OCI-LY7 (cell line): Measurements from ENCODE around the gene CRACR2B. TPM values are rescaled to one million over a fixed set of nuclear protein-coding genes. Genes with fewer than 3 reads are reported as not detected.
A peak's percentile ranks its signal among the peaks of the same experiment; 100 is the strongest.

Source experiments
- BruUV-seq: library from RNA; stranded (reverse); fragments of 400-500 nt; replicated peaks from 2 replicates; lab custom pipeline; 2021; lab: Mats Ljungman, UMichigan
- CTCF ChIA-PET: fragments of 300-600 bp; sonication (Branson Sonifier 250); formaldehyde crosslinking; loops from one replicate; lab custom pipeline; 2022; ENCODE audit warnings: antibody characterized with exemption; ENCODE audit not compliant: unreplicated experiment; lab: Charles Lee
- POLR2A ChIA-PET: fragments of 300-600 bp; sonication (Branson Sonifier 250); formaldehyde crosslinking; loops from one replicate; lab custom pipeline; 2022; ENCODE audit warnings: antibody characterized with exemption; lab: Charles Lee
- DNase-seq: peaks from one replicate; pipeline ENCODE4 v3.0.0-alpha.2; 2015; ENCODE audit warnings: low spot score
- H2AFZ ChIP-seq: fragments of 200-600 bp; sonication (generic), shearing (Covaris generic); 2 replicates; pipeline ENCODE4 v1.6.1; 2014; ENCODE audit warnings: mild to moderate bottlenecking, antibody characterized with exemption, low read length, moderate library complexity
- H3K27ac ChIP-seq: fragments of 200-600 bp; sonication (generic); 2 replicates; pipeline ENCODE4 v1.5.1; 2014; ENCODE audit warnings: mixed run types, low read depth, mild to moderate bottlenecking, moderate library complexity, low read length, inconsistent platforms; ENCODE audit not compliant: poor library complexity, severe bottlenecking
- H3K36me3 ChIP-seq: fragments of 200-600 bp; sonication (generic); 2 replicates; pipeline ENCODE4 v1.6.1; 2014; ENCODE audit warnings: mild to moderate bottlenecking, antibody characterized with exemption, low read length, moderate library complexity, mixed read lengths; ENCODE audit not compliant: insufficient read depth
- H3K4me1 ChIP-seq: fragments of 200-600 bp; sonication (generic); 2 replicates; pipeline ENCODE4 v1.5.1; 2014; ENCODE audit warnings: mild to moderate bottlenecking, low read length; ENCODE audit not compliant: insufficient read depth, poor library complexity, severe bottlenecking
- H3K4me2 ChIP-seq: fragments of 200-600 bp; sonication (generic); 2 replicates; pipeline ENCODE4 v1.6.1; 2014; ENCODE audit warnings: mild to moderate bottlenecking, low read length
- H3K4me3 ChIP-seq: fragments of 200-600 bp; sonication (generic); 2 replicates; pipeline ENCODE4 v1.5.1; 2014; ENCODE audit warnings: mild to moderate bottlenecking, low read depth, low read length; ENCODE audit not compliant: poor library complexity, severe bottlenecking
- H3K79me2 ChIP-seq: fragments of 200-600 bp; sonication (generic); 2 replicates; pipeline ENCODE4 v1.6.1; 2016; ENCODE audit warnings: low read depth, mild to moderate bottlenecking, low read length, moderate library complexity, mixed read lengths; ENCODE audit not compliant: insufficient read depth
- H3K9me2 ChIP-seq: fragments of 200-600 bp; sonication (generic); 2 replicates; pipeline ENCODE4 v1.6.1; 2016; ENCODE audit warnings: mild to moderate bottlenecking, low read length, mixed read lengths; ENCODE audit not compliant: insufficient read depth
- H3K9me3 ChIP-seq: fragments of 200-600 bp; sonication (generic); 2 replicates; pipeline ENCODE4 v1.6.1; 2014; ENCODE audit warnings: mild to moderate bottlenecking, mixed run types, low read length, mixed read lengths
- H4K20me1 ChIP-seq: fragments of 200-600 bp; sonication (generic); 2 replicates; pipeline ENCODE4 v1.6.1; 2014; ENCODE audit warnings: mild to moderate bottlenecking, antibody characterized with exemption, low read length, moderate library complexity, mixed read lengths; ENCODE audit not compliant: insufficient read depth
- EZH2phosphoT487 ChIP-seq: fragments of 200-600 bp; sonication (generic); IDR thresholded peaks from 2 replicates; pipeline ENCODE4 v1.6.1; 2018; ENCODE audit warnings: low read depth, borderline replicate concordance, mild to moderate bottlenecking, mixed run types, antibody characterized with exemption, low read length, moderate library complexity, mixed read lengths
- intact Hi-C: fragments of 100-400 bp; cut with micrococcal nuclease; formaldehyde crosslinking; loops from one replicate; pipeline ENCODE4 v1.10.0; 2022; ENCODE audit not compliant: unreplicated experiment
- total RNA-seq, 2 experiments: library from RNA; depleted of rRNA in 1 of 2; stranded (reverse); fragments of >200 nt in 1 of 2; shearing (Covaris generic) in 1 of 2; gene quantifications; 2 replicates each; pipeline ENCODE4 v1.2.3, GENCODE V29; 2014 to 2022
- TF ChIP-seq, protein P1 (sequence below): fragments of 200-600 bp; sonication (generic); conservative IDR thresholded peaks from 2 replicates; pipeline ENCODE4 v1.5.1; 2014; ENCODE audit warnings: mild to moderate bottlenecking, antibody characterized with exemption, low read length, moderate library complexity, mixed read lengths

CRACR2B gene
- total RNA-seq, 2 experiments from 2014 or later: 2.8 to 20.1 TPM

DNA sequence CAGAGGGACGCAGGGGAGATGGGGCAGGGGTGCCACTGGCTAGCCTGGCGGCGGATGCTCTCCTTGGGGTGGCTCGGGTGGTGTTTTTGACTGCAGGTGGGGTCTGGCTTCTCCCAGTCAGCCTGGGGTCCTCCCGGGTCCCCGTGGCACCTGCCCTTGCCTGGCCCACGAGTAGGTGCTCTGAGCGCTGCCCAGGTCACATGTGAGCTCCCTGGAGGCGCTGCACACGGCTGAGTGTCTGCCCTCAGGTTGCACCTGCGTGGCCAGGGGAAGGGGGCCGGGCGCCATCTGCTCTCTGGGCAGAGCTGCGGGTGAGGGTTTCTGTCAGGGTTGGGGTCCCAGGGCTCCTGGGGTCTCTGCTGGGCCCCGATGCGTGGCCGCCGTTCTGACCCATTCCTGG is 20.2 kb downstream of the CRACR2B start:
- Histone ChIP-seq H2AFZ (no peak overlapping the region), H3K4me1 (peaks cover 30% of the 10 kb centered on the region), H3K27ac (no peak overlapping the region), H3K4me2 (peak overlapping the region; percentile 87; the same call in 1 of the 2 replicates), H3K79me2 (no peaks in the 10 kb centered on the region), H3K9me2 (no peaks in the 10 kb centered on the region), H4K20me1 (no peaks in the 10 kb centered on the region), H3K4me3 (no peak overlapping the region), H3K36me3 (no peaks in the 10 kb centered on the region), H3K9me3 (no peaks in the 10 kb centered on the region)
- intact Hi-C loops: loop anchor here (1.0 to 5.0 kb wide), 3 partner anchors 59 to 203 kb away; no protein-coding TSS in a partner anchor
- ChIA-PET CTCF (interaction anchor here (0.8 to 1.0 kb wide), 2 partner anchors 9 to 204 kb away, joined by 3 read pairs; no protein-coding TSS in a partner anchor), POLR2A (no interaction called here)
- DNase-seq: no peak
- no peak for TF ChIP-seq EZH2phosphoT487
- no TSS peak for BruUV-seq

DNA sequence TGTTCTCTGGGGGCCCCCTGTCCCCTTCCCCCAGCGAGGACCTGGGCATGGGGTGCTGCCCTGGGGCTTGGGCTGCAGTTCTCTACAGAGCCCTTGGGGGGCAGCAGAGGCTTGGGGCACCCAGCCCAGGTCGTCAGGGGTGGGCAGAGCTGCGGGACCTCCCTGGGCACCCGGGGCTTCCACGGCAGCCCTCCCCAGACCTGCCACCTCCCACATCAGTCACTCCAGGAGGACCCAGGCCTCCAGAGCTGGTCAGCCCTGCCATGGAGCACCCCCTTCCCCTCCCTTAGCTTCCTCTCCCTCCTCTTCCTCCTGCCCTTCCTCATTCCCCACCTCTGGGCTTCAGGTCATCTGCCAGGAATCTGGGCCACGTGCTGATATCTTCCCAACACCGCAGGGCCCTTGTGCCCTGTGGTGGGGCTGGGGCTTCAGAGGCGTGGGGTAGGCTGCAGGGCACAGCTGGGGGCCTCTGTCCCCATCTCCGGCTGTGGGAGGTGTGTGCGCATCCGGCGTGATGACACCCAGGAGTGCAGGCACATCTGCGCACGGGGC is 20.7 kb downstream of the CRACR2B start:
- Histone ChIP-seq H3K9me3 (no peaks in the 10 kb centered on the region), H3K79me2 (no peaks in the 10 kb centered on the region), H3K27ac (no peak overlapping the region), H3K9me2 (no peaks in the 10 kb centered on the region), H3K36me3 (no peaks in the 10 kb centered on the region), H3K4me1 (peaks cover 29% of the 10 kb centered on the region), H4K20me1 (no peaks in the 10 kb centered on the region), H3K4me2 (peak overlapping the region; percentile 87), H3K4me3 (peak overlapping the region; percentile 66), H2AFZ (no peak overlapping the region)
- POLR2A ChIA-PET: no interaction called here
- intact Hi-C loops: loop anchor here (1.0 to 5.0 kb wide), 3 partner anchors 59 to 203 kb away; no protein-coding TSS in a partner anchor
- BruUV-seq: no TSS peak
- CTCF ChIA-PET: interaction anchor here (1.0 kb wide), 1 partner anchor 203 kb away, joined by 3 read pairs; no protein-coding TSS in a partner anchor
- peak; percentile 71 for DNase-seq
- TF ChIP-seq, protein P1, sequence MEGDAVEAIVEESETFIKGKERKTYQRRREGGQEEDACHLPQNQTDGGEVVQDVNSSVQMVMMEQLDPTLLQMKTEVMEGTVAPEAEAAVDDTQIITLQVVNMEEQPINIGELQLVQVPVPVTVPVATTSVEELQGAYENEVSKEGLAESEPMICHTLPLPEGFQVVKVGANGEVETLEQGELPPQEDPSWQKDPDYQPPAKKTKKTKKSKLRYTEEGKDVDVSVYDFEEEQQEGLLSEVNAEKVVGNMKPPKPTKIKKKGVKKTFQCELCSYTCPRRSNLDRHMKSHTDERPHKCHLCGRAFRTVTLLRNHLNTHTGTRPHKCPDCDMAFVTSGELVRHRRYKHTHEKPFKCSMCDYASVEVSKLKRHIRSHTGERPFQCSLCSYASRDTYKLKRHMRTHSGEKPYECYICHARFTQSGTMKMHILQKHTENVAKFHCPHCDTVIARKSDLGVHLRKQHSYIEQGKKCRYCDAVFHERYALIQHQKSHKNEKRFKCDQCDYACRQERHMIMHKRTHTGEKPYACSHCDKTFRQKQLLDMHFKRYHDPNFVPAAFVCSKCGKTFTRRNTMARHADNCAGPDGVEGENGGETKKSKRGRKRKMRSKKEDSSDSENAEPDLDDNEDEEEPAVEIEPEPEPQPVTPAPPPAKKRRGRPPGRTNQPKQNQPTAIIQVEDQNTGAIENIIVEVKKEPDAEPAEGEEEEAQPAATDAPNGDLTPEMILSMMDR: peak; percentile 87
- TF ChIP-seq EZH2phosphoT487: no peak

DNA sequence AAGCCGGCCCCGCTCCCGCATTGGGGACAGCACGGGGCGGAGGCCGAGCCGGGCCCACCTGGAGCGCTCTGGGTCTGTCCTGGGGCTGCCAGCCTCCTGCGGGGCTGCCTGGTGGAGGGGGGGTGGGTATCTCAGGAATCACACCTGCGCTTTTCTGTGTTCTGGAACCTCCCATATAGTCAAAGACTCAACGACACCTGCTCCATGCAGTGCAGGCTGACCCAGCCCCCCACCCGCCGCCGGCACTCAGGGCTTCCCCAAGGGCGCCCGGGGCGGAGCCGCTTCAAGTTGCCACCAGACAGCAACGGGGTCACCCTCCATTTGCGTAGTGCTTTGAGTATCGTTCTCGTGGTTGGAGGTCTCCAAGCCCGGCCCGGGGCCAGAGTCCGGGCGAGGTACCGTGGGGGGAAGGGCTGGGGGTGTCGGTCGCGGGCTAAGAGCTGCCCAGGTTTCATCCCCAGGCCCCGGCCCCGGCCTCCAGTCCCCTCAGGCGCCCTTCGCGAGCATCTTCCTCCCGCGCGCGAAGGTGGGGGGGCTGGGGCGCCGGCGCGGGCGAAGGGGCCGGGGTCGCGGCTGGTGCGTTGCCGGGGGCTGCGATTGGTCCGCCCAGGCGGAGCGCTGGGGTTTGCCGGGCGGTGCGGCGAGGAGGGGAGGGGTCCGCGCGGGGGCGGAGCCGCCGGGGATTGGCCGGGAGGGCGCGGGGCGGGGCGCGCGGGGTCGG is 21.5 kb downstream of the CRACR2B start:
- Histone ChIP-seq H3K4me3 (peak overlapping the region; percentile 66), H3K79me2 (no peaks in the 10 kb centered on the region), H2AFZ (peak overlapping the region; percentile 51; the same call in 1 of the 2 replicates), H3K9me2 (no peaks in the 10 kb centered on the region), H3K36me3 (no peaks in the 10 kb centered on the region), H4K20me1 (no peaks in the 10 kb centered on the region), H3K4me2 (peak overlapping the region; percentile 87), H3K9me3 (no peaks in the 10 kb centered on the region), H3K4me1 (peaks cover 20% of the 10 kb centered on the region), H3K27ac (no peak overlapping the region)
- TF ChIP-seq, protein P1: no peak
- no peak for TF ChIP-seq EZH2phosphoT487
- POLR2A ChIA-PET: no interaction called here
- CTCF ChIA-PET: no interaction called here
- intact Hi-C loops: loop anchor here (5.0 kb wide), 2 partner anchors 58 to 128 kb away; no protein-coding TSS in a partner anchor
- DNase-seq: peak; percentile 47
- BruUV-seq: no TSS peak
